ENCODE data around the gene ENPP7. TPM values are rescaled to one million over a fixed set of nuclear protein-coding genes. Genes with fewer than 3 reads are reported as not detected.
"Not testable (repeated sequence)": the region's sequence is repeated elsewhere in the genome, so short reads cannot be mapped to it uniquely, and the experiment has no call there.

ENPP7 gene
- total RNA-seq, 6 donors from 2014 or later: 0.27 TPM; not detected in 5

GRCh38 chr17:79749958-79750357 is 19.2 kb downstream of the ENPP7 start:
- no peak for ATAC-seq (ENCODE audit: low FRiP score in 2 of 2)
- WGBS, 2 donors: 62 to 64% methylated on average over 3 of the region's 3 CpGs
- peaks cover 0 to 20% (median 6%) of the 10 kb centered on the region in 4 donors for H3K4me1 ChIP-seq
- TF ChIP-seq EP300 (IDR thresholded peaks at IDR 0.05) (no peak), POLR2A (IDR thresholded peaks at IDR 0.05) (no peak), POLR2AphosphoS5 (IDR thresholded peaks at IDR 0.05) (no peak), CTCF (IDR thresholded peaks at IDR 0.05) (no peak)
- DNase-seq: no peak
- no peak overlapping the region for H3K27ac ChIP-seq
- H3K36me3 ChIP-seq: no peaks in the 10 kb centered on the region
- H3K9me3 ChIP-seq: no peaks in the 10 kb centered on the region
- H3K27me3 ChIP-seq: peaks cover 0 to 37% (median 19%) of the 10 kb centered on the region in 4 donors
- no peak overlapping the region for H3K4me3 ChIP-seq

GRCh38 chr17:79750650-79751545 is 20.2 kb downstream of the ENPP7 start:
- 80 to 85% methylated on average over 13 of the region's 13 CpGs for WGBS, 2 donors
- ATAC-seq (ENCODE audit: low FRiP score in 2 of 2) (no peak), DNase-seq (no peak)
- Histone ChIP-seq H3K36me3 (no peaks in the 10 kb centered on the region), H3K4me3 (no peak overlapping the region), H3K9me3 (no peaks in the 10 kb centered on the region), H3K4me1 (peaks cover 0 to 19% (median 6%) of the 10 kb centered on the region in 4 donors), H3K27me3 (peaks cover 0 to 34% (median 19%) of the 10 kb centered on the region in 4 donors), H3K27ac (no peak overlapping the region)
- TF ChIP-seq EP300 (IDR thresholded peaks at IDR 0.05) (no peak), POLR2A (IDR thresholded peaks at IDR 0.05) (no peak), CTCF (IDR thresholded peaks at IDR 0.05) (no peak)

- ATAC-seq (ENCODE audit: low FRiP score in 2 of 2) (no peak), DNase-seq (no peak)
- Histone ChIP-seq H3K27me3 (peaks cover 0 to 23% (median 16%) of the 10 kb centered on the region in 4 donors), H3K27ac (no peak overlapping the region), H3K36me3 (no peaks in the 10 kb centered on the region), H3K4me1 (peaks cover 0 to 14% (median 6%) of the 10 kb centered on the region in 4 donors), H3K4me3 (no peak overlapping the region), H3K9me3 (no peaks in the 10 kb centered on the region)
- WGBS, 2 donors: 63 to 76% methylated on average over 12 to 13 of the region's 13 CpGs
- TF ChIP-seq POLR2AphosphoS5 (IDR thresholded peaks at IDR 0.05) (no peak), POLR2A (IDR thresholded peaks at IDR 0.05) (no peak), EP300 (IDR thresholded peaks at IDR 0.05) (no peak), CTCF (IDR thresholded peaks at IDR 0.05) (no peak)
Measured at GRCh38 chr17:79752175-79752574, 21.4 kb downstream of the ENPP7 start.

- Histone ChIP-seq H3K4me1 (no peaks in the 10 kb centered on the region), H3K9me3 (no peaks in the 10 kb centered on the region), H3K27me3 (peaks cover 0 to 5% (median 2%) of the 10 kb centered on the region in 4 donors), H3K4me3 (no peak overlapping the region), H3K36me3 (no peaks in the 10 kb centered on the region), H3K27ac (no peak overlapping the region)
- DNase-seq (no peak), ATAC-seq (ENCODE audit: low FRiP score in 2 of 2) (no peak)
- TF ChIP-seq POLR2A (IDR thresholded peaks at IDR 0.05) (no peak), EP300 (IDR thresholded peaks at IDR 0.05) (no peak)
- 79 to 83% methylated on average over 12 of the region's 12 CpGs for WGBS, 2 donors
Measured at GRCh38 chr17:79754370-79754769, 23.6 kb downstream of the ENPP7 start.

- ATAC-seq (ENCODE audit: low FRiP score in 2 of 2); H3K27me3 ChIP-seq; DNase-seq; H3K4me3 ChIP-seq; H3K4me1 ChIP-seq; H3K27ac ChIP-seq; H3K9me3 ChIP-seq; H3K36me3 ChIP-seq: not testable (repeated sequence)
- WGBS, 2 donors: 90 to 91% methylated on average over 4 to 9 of the region's 9 CpGs
Measured at GRCh38 chr17:79754903-79755302, 24.2 kb downstream of the ENPP7 start.
